GM18508 (cell line): ENCODE measurements around the gene UPF2.
"Not testable (repeated sequence)": the region's sequence is repeated elsewhere in the genome, so short reads cannot be mapped to it uniquely, and the experiment has no call there.

Experiments used
- ATAC-seq: cut with Tn5 transposase; IDR thresholded peaks from one replicate; pipeline ENCODE4 v1.9.1; 2021; ENCODE audit warnings: moderate number of reproducible peaks; ENCODE audit not compliant: insufficient read depth, unreplicated experiment

Gene UPF2

DNA sequence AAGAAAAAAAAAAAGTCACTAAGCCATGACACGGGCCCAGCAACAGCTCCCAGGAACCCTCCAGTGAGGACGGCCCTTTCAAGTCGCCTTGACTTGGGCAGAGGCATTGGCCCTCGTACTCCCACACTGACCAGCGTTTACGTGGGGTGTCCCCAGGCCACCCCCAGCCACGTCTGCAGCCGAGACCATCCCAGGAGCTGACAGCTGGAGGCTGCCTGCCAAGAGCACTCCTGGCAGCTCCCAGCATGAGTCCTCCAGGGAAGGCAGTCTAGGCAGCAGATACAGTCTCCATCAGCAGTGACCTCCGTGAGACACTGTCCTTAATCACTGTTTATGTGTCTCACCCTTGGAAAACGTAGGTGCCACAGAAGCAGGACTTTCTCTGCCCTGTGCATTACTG, 133.0 kb downstream of the UPF2 start:
- ATAC-seq, result no peak

DNA sequence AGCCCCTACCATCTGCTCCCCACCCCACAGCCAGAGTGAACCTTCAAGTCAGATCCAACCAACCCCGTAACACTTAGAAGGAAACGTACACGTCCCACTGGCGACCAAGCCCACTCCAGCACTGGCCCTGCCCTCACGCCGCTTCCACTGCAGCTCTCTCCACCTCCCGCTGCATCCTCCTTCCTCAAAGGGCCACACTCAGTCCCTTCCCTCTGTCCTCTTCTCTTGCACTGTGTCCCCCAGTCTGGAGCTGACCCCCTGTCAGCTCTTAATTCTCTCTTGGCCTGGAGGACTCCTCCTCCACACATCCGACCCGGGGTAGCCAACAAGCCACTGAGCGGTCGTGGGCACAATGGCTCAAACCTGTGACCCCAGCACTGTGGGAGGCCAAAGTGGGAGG, 133.6 kb downstream of the UPF2 start:
- no peak for ATAC-seq

DNA sequence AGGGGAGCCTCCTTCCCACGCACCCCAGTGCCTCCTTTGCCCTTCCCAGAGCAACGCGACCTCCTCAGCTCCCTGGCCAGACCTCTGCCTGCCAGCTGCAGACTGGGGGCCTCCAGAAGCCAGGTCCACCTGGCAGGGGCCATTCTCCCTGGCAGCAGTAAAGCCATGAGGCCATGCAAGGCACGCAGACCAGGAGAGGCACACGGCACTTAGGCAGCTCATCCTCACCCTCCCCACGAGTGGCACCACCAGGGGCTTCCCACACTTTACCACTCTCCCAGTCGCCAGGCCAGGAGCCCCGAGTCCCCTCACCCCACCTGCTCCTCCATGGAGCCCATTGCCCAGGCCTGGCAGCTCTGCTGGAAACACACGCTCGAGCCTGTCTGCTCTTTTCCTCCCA, 134.1 kb downstream of the UPF2 start:
- no peak for ATAC-seq

DNA sequence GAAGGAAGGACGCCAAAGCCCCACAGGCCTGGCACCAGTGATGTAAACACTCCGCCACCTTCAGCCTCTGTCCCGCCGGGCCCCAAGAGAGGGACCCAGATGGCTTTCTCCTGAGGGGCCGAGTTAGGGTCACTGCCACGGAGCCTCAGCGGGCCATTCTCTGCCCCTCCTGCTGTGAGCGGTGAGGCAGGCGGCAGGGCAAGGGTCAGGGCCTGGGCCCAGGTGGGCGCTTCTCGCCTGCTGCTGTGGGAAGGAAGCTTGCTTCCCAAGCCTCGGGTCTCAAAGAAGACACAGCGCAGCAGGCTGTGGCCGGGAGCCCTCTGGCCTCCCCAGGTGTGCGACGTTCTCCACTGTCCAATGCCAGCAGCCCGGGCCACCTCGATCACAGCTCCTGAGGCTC, 134.7 kb downstream of the UPF2 start:
- ATAC-seq, result no peak

DNA sequence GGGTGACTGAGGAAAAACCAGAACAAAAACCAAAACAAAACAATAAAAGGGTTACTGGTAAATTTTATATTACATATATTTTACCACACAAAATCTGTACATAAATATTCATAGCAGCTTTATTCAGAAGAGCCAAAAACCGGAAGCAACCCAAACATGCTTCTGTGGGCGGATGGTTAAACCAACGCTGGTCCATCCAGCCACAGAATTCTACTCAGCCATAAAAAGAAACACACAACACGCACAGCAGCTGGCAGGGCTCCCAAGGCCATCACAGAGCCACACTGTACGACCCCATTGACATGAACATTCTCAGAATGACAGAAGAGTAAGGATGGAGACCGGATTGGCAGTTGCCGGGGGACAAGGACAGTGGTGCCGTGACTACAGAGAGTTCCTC, 135.9 kb downstream of the UPF2 start:
- ATAC-seq, result no peak

DNA sequence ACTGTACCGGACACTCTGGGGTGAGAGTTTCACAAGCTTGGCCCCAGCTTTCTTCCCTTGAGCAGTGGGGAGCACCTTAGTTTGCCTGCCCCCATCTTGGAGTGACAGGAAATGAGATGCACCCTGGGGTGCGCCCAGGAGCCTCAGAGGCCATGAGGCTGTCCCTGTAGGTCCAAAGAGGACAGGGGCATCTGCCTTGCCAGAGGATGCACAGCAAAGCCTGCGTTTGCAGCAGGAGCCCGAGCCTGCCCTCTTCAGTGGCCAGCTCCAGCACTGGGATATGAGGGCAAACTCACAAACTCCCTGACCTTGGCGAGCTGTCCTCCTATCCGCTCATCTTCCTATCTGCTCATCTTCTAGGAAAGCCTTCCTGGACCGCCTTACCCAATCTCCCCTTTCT, 140.0 kb downstream of the UPF2 start:
- ATAC-seq, result no peak

DNA sequence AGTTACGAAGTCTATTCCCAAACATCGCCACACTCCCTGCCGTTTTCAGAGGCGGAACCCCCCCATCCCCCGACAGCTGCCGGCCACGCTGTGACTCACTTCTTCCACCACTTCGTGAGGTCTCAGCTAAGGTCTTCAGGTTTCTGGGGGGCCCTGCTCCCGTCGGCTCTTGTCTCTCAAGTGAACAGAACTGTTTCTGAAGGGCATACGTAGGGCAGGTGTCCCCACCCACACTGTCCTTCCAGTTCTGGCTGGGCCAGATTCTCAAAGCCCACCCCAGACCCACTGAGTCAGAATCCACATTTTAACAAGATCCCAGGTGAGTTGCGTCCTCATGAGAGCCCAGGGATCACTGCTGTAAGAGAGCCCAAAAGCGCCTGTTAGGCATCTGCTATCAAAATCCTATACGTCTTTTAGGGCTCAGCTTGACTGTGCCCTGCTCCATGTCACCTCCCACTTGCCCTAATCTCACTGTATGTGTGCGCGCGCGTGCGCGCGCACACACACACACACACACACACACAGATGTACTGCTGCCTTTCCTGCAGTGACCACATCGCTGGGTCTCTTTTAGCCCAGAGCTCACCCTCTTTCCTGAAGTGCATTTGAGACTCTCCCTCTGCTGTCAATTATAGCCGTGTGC, 140.7 kb downstream of the UPF2 start:
- ATAC-seq, result no peak

DNA sequence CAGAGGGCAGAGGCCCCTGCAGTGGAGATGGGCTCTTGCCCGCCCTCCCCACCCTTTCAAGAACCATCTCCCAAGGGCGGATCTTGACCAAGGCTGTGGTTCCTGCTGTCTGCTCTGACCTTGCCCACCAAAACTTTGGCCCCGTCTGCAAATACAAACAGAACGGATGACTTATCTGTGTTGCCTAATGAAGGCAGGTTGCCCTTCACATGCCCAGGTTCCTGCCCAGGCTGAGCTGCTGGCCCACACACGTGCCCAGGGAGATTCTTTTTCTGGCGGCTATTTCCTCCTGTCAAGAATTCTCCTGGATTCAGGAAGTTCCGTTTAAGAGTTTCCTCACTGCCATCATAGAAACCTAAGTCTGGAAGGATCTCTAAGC, 141.2 kb downstream of the UPF2 start:
- ATAC-seq, result no peak

DNA sequence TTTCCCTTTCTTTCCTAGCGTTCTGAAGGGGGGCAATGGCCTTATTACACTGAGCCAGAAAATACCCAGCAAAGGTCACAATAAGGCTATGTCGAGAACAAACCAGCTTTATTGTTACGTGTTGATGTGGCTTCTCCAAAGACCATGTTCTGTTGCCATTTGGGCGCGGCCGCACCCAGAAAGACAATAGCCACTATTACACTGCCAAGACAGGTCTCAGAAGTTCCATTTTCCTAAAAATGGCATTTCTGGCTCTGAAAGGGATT, 141.6 kb downstream of the UPF2 start:
- no peak for ATAC-seq

DNA sequence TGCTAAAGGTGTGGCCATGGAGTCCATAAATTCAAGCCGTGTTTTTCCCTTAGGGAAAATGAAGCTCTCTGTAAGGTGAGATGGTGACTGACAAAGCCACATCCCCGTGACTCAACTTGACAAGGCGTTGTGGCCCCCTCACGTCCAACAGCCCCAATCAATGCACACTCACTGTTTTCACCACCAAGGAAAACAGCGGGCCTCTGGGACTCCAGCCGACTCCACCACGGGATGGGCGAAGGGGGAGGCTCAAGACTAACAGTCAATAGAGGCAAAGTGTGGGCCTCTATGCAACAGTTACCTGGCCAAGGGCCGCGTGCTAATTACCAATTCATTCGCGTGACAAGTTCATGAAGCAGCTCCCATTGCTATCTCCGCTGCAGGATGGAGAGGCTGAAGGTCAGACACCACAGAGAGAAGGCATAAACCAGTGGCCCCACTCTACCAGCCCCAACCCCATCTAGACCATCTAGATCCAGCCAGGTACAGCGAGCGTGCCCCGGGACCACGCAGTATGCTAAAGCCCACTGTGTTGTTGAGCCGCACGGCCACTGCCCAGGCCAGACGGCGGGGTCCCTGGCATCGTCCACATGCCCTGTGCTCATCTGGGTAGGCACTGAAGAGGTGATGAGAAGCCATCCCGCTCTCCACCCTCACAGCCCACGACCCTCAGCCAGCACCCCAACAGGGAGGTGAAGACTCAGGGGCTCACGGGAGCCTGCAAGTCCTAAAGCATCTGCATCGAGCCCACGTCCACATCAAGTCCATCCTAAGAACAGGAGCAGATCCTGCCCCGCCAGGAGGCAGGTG, 143.3 kb downstream of the UPF2 start:
- no peak for ATAC-seq

DNA sequence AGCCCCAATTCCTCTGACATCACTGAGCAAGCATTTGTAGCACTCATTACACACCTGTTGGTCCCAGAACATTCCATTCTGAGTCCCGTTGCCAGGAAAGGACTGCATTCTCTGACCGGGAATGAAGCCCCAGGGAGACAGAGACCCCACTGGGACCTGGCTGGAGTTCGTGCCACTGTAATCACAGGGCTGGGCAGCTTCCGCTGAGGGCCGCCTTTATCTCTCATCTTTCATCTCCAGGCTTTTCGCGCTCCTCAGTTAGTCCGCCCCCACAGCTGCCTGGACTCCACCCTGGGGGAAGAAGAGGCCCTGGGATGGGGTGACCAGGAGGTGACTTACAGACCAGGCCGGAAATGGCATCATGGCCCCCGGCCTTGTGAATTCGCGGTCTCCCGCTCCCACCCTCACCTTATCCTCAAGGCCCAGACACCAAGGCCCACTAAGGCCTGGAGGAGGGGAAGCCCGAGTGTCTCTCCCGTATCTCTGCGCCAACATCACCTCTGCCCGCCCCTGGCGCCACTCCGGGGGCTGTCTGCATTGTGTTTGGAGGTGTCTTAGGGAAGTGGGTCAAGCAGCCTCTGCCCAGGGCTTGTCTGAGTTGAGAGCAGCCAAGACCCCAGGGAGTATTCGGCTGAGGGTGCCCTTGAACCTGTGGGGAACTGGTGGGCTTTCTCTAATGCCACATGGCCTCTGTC, 144.1 kb downstream of the UPF2 start:
- no peak for ATAC-seq

DNA sequence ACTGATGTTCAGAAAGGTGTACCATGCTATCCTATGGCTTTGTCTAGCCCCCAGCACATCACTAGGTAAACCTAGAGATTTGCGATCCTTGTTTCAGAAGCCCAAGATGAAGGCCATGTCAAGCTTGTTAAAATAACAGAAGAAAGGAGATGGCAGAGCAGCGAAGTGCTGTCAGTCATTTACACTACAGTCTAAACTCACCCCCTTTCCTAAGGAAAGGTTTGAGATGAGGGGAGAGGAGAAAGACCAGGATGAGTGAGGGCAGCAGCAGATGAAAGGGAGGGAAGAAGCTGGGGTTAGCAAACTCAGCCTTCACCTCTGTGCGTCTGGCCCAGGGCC, 144.6 kb downstream of the UPF2 start:
- ATAC-seq, result no peak

DNA sequence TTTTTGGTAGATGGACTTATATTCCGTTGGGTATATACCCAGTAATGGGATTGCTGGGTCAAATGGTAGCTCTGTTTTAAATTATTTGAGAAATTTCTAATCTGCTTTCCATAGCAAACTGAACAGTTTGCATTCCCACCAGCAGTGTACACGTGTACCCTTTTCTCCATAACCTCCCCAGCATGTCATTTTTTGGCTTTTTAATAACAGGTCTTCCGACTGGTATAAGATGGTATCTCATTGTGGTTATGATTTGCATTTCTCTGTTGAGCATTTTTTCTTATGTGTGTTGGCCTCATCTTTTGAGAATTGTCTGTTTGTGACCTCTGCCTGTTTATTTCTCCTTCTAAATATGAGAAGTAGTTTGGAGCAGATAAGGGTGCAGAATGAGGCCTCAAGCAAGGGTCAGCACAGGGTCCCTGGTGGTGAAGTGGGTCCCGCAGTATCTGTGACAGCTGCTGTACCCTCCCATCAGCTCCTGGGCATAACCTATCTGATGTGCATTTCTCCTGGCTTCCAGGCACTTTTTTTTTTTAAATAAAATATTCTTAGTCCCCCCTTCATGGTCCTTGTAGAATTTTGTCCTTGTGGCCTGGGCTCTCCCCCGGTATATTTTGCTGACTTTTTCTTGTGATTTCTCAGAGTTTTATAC, 145.9 kb downstream of the UPF2 start:
- ATAC-seq, result no peak

DNA sequence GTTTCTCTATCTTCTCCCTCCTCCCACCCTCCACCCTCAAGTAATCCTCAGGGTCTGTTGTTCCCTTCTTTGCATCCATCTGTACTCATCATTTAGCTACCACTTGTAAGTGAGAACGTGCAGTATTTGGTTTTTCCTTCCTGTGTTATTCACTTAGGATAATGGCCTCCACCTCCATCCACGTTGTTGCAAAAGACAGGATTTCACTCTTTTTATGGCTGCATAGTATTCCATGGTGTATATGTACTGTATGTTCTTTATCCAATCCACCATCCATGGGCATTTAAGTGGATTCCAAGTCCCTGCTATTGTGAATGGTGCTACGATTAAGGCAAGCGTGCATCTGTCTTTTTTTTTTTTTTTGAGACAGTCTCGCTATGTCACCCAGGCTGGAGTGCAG, 147.0 kb downstream of the UPF2 start:
- ATAC-seq, result no peak

DNA sequence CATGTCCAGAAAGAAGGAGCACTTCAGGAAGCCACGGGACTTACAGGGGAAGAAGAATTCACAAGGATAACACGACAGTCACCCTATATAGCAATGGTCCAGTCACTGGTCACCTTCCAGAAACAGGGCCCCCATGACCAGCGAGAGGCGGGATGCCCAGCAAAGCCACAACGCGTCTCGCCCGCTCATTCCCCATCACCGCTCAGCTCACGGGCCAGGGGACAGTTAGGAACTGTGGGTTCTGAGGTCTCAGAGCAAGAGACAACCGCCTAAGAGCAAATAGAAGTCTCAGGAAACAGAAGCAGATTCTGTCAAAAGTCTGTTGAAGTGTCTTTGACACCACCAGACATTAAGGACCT, 147.5 kb downstream of the UPF2 start:
- ATAC-seq, result no peak

DNA sequence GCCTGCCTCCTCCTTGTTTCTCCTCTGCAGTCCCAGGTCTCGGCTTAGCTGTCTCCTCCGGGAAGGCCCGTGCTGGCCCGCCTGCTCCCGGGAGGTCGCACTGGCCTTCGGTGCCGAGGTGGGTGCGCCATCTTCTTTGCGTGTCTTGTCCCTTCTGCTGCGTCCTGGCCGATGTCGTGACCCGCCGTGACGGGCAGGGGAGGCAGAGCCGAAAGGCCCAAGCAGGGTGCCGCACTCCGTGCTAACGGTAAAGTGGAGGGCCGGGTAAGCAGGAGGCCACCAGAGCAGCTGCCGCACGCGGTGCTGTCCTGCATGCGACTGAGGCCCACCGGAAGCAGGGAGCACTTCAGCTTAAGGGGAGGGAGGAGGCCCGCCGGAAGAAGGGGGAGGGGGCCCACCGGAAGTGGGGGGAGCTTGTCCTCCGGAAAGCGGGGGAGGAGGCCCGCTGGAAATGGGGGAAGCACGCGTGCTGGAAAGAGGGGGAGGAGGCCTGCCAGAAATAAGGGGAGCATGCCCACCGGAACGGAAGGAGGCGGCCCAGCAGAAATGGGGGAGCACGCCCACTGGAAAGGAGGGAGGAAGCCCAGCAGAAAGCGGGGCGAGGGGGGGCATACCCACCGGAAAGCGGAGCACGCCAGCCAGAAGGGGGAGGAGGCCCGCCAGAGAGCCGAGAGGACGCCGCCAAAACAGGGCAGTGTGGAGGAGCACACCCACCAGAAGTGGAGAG, 148.1 kb downstream of the UPF2 start:
- no peak for ATAC-seq

DNA sequence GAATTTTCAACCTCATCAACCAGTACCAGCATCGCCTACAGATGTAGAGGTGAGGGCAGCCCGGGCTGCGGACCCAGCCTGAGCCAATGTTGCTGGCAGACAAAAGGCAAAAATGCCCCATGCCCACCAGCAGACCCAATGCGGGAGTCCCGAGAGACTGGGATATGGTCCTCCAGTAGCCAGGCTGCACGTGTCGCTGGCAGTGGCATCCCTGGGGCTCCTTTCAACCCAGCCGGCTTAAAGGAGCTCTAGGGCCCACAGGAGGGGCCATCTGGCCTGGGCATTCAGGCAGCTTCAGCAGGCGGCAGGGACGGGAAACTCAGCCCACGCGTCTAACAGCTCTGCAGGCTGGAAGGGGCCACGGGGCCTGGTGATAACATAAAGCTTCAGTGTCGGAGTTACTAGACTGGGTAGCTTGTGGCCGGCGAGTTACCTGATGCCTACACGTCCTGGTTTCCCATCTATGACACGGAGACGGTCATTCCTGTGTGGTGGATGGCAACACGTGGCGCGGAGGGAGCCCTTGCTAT, 148.8 kb downstream of the UPF2 start:
- ATAC-seq, result no peak

DNA sequence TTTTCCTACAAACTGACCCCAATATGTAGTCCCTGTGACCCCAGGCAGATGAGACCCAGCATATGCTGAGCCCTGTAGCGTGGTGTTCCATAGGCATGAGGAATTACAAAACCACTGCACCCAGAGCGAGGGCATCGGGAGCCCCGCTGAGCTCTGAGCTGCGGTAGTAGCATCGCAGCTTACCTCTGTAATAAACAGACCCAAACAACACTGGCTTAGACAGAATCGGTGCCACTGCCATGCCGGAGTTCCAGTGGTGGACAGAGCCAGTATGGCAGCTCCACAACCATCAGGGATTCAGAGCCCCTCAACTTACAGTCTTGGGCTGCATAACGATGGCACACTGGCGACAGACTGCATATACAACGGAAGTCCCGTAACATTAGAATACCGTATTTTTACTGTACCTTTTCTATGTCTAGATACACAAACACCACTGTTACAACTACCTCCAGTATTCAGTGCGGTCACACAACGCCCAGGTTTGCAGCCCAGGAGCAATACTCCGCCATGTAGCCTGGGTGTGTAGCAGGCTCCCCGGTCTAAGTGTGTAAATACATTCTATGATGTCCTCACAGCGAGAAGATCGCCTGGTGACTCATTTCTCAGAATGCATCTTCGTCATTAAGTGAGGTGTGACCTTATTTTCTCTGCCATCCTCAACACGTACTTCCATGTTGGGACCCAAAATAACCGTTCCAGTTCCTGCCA, 150.7 kb downstream of the UPF2 start:
- no peak for ATAC-seq

DNA sequence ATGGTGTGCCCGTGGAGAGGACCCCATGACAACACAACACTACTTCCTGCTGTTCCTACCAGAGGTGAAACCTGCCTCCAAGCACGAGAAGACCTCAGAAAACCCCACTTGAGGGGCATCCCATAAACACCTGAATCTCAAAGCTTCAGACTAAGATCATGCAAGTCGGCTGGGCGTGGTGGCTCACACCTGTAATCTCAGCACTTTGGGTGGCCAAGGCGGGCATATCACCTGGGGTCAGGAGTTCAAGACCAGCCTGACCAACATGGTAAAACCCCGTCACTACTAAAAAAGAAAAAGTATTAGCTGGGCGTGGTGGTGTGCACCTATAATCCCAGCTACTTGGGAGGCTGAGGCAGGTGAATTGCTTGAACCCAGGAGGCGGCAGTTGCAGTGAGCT, 153.3 kb downstream of the UPF2 start:
- ATAC-seq, result not testable (repeated sequence)
